HG02970 (cell line): ENCODE data around the gene FOXQ1.
"Not testable (repeated sequence)": the region's sequence is repeated elsewhere in the genome, so short reads cannot be mapped to it uniquely, and the experiment has no call there.

ENCODE experiments used
- ATAC-seq: cut with Tn5 transposase; IDR thresholded peaks from one replicate; pipeline ENCODE4 v1.9.1; 2021; ENCODE audit warnings: mild to moderate bottlenecking, moderate library complexity, moderate number of reproducible peaks; ENCODE audit not compliant: unreplicated experiment, low FRiP score

Gene FOXQ1

GRCh38 chr6:1318036-1318435 lies 6.1 kb downstream of the FOXQ1 start:
- no peak for ATAC-seq

- ATAC-seq, result not testable (repeated sequence)
These were observed 6.7 kb downstream of the FOXQ1 start for GRCh38 chr6:1318584-1318983.

DNA sequence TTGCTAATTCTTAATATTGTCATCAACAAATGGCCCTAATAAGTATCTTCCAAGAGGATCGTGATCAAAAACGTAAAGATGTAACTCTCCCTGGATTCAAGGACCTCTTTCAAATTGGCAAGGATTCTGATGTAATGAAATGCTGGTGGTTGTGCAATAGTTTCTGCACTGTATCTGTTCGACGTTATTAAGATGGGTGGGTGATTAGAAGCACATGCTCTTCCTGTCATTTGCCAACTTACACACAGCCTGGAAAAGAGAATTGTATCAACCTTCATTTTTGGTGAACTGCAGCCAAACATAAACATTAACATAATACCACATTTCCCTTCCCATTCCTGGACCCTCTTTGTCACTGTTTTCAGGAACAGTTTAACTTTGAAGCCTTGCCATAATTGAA lies 9.8 kb downstream of the FOXQ1 start:
- ATAC-seq, result no peak

DNA sequence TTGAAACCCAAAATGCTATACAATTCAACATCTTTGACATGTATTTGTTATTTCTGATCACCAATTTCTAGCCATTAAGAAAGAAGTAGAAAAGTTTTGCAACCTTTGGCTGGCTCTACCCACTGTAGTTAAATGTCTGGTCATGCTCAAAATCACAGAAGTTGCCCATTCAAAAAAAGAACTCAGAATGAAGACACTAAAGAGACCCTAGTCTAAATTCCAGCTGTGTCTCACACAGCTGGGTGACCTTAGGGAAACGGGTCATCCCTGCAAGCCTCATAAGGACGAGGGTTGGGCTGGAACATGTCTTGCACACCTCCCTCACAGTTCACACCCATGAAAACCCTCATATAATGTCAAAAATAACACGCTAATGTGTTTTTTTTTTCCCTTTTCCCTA lies 10.3 kb downstream of the FOXQ1 start:
- ATAC-seq, result no peak

DNA sequence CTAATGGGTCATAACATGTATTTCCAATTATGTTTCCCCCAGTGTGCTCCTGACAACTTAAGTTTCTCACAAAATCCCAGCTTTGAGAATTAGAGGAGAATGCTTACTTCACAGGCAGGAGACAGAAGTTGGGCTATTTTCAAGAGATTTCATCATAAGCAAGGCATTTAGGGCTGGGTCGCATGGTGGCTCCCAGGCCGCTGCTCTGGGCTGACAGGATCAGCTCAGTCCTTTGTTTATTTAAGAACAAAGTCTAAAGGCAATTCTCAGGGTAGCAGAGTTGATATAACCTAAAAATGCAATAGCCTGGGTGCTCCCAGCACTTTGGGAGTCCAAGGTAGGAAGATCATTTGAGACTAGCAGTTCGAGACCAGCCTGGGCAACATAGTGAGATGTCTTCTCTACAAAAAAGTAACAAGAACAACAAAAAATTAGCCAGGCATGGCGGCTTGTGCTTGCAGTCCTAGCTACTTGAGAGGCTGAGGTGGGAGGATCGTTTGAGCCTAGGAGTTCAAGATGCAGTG lies 10.9 kb downstream of the FOXQ1 start:
- no peak for ATAC-seq

- no peak for ATAC-seq
These were observed 13.0 kb downstream of the FOXQ1 start for GRCh38 chr6:1324936-1325335.

DNA sequence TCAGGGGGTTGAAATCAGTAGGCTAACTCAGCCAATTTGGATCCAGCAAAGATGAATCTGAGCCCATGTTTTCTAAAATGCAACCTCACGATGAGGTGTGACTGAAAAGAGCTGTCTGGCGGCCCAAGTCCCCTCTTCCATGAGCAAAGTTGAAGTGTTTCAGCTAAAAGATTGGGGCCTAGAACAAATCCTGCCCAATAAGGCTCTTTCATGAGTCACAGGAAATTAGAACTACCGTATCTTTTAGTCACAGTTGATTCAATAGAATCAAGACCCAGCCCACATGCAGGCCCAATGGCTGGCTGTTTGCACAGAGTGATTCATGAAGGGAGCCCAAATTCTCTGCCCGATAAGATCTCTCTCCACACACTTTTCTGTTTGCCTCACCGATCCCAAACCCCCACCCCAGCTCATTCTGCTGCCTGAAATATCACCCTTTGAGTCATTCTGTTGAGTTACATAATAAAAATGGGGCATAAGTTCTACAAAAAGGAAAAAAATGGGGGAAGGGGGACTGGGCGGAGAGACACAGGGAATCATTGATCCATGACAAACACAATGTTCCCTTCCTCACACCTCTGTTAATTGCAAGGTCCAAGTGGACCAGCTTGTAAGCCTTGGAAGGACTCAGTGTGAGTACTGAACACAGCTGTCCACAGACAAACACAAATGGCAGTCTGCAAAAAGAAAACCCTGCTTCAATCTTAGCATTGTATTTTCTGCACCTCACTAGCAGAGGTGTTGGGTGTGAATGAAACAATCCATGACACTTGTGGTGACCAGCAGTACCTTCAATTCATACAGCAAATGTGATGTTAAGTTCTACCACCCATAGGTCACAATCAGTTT lies 13.8 kb downstream of the FOXQ1 start:
- no peak for ATAC-seq

GRCh38 chr6:1326535-1327121 lies 14.7 kb downstream of the FOXQ1 start:
- no peak for ATAC-seq

GRCh38 chr6:1327630-1328029 lies 15.7 kb downstream of the FOXQ1 start:
- ATAC-seq, result no peak

- no peak for ATAC-seq
These were observed 16.4 kb downstream of the FOXQ1 start for GRCh38 chr6:1328129-1328800.

DNA sequence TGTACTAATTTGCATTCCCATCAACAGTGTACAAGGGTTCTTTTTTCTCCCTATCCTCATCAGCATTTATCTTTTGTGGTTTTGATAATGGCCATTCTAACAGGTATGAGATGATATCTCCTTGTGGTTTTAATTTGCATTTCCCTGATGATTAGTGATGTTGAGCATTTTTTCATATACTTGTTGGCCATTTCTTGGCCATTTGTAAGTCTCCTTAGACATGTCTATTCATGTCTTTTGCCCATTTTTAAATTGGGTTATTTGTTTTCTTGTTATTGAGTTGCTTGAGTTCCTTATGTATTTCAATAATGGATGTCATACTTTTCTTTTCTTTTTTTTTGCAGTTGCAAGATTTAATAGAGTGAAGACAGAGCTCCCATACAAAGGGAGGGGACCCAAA lies 17.8 kb downstream of the FOXQ1 start:
- no peak for ATAC-seq

- no peak for ATAC-seq
These were observed 22.8 kb downstream of the FOXQ1 start for GRCh38 chr6:1334684-1335083.

DNA sequence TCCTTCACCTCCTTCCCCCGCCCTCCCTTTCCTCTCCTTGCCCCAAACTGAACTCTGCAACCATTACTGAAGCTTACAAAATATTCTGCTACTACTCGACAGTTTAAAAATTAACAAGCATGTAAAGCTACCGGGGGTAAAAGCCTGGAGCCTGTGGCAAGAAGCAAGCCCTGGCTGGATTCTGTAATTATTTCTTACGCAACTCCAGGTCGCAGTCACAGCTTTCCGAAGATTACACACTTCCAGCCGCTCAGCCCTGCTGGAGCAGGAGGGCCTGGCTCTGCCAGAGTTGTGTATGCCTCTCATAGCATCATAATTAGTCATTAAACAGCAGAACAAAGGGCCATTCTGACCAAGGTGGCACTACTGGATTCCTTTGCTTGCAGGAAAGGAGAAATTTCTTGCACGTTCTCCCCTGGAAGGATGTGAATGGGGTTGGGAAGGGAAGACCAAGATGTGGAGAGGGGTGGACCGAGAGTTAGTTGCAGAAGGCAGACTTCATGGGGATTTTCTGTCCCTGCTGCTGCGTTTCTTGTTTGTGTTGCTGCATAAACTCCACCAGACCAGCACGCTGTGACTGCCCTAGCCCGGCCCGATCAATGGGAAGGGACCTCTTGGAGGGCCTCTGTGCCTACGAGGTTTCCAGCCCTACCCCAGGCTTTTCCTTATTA lies 23.6 kb downstream of the FOXQ1 start:
- ATAC-seq, result no peak

- no peak for ATAC-seq
These were observed 24.4 kb downstream of the FOXQ1 start for GRCh38 chr6:1336246-1336843.

DNA sequence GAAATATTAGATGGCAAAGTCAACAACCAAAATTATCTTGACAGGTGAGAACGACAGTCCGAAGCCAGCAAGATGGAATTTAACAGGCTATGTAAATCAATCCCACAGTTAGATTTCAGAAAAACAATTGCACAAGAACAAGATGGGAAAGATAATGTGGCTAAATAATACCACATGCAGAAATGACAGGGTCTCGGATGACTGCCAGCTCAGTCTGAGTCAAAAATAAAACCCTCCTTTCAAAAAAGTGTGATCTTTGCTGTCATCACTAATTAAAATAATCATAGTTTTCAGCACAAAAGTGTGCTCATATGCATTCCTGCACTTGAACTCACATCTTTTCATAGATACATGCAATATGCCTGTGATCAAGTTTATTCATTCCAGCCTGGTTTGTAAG lies 25.9 kb downstream of the FOXQ1 start:
- ATAC-seq, result no peak

DNA sequence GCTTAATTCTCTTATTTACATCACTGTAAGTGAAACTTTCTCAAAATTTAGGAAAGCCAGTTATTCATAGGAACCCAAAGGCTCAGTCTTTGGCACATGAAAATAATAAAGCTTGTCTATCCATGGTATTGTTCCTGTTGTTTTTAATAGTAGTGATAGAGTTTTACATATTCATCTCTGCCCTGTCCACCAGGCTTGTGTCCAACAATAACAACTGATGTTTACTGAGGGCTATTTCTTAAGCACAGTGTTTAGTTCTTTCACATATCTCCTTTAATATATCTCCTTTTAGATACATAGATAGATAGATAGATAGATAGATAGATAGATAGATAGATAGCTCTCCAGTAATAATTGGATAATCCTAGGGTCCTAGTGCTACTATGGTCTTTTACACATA lies 34.2 kb downstream of the FOXQ1 start:
- no peak for ATAC-seq

- no peak for ATAC-seq
These were observed 34.7 kb downstream of the FOXQ1 start for GRCh38 chr6:1346558-1347091.

GRCh38 chr6:1347161-1347560 lies 35.3 kb downstream of the FOXQ1 start:
- no peak for ATAC-seq

DNA sequence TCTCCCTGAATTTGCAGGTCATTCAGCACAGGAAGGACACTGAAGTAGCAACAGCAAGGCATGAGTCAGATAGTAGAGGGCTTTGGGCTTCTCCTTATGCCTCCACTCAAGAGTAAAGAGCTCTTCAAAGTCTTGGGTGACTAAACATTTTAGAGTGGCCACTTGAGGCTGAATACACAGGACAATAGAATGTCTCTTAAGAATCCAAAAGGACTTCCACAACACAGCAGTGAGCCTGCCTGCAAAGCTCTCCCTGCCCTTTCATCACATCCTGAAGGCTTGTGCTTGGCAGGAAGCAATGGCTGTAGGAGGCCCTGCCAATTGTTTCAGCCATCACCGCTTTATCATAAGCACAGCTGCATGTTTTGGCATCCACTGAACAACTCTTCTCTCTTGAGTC lies 36.8 kb downstream of the FOXQ1 start:
- no peak for ATAC-seq

DNA sequence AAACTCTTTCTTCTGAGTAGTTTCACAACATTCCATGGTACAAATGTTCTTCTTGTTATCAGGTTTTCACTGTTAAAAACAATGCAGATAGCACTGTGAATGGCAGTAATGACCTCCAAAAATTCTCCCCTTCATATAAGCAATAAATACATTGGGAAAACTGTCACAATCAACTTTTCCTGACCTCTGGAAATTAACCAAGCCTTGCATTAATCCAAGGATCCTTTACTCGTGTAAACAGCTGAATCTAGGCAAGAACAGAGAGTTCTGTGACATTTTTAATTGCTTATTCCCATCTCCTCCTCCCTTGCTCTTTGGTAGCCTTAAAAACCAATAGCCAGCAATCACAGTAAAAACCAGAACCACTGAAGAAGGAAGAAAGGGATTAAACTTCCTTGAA lies 37.8 kb downstream of the FOXQ1 start:
- no peak for ATAC-seq
